ENCODE results near the gene KLHL20.
"Not testable (repeated sequence)": the region's sequence is repeated elsewhere in the genome, so short reads cannot be mapped to it uniquely, and the experiment has no call there.

Gene KLHL20

GRCh38 chr1:173757666-173758065 is 42.9 kb downstream of the KLHL20 start:
- DNase-seq: no peak

- DNase-seq: no peak
Measured at GRCh38 chr1:173758110-173758509, 43.3 kb downstream of the KLHL20 start.

GRCh38 chr1:173758980-173759379 is 44.2 kb downstream of the KLHL20 start:
- DNase-seq: no peak

- DNase-seq: not testable (repeated sequence)
Measured at GRCh38 chr1:173764331-173764730, 49.5 kb downstream of the KLHL20 start.

- no peak for DNase-seq
Measured at GRCh38 chr1:173768206-173768605, 53.4 kb downstream of the KLHL20 start.

GRCh38 chr1:173768827-173769226 is 54.0 kb downstream of the KLHL20 start:
- no peak for DNase-seq

GRCh38 chr1:173770330-173770729 is 55.5 kb downstream of the KLHL20 start:
- not testable (repeated sequence) for DNase-seq

GRCh38 chr1:173771560-173771959 is 56.8 kb downstream of the KLHL20 start:
- DNase-seq: no peak

- no peak for DNase-seq
Measured at GRCh38 chr1:173775578-173776226, 60.9 kb downstream of the KLHL20 start.

- DNase-seq: no peak
Measured at GRCh38 chr1:173779936-173780335, 65.2 kb downstream of the KLHL20 start.

GRCh38 chr1:173784997-173785396 is 70.2 kb downstream of the KLHL20 start:
- DNase-seq: no peak

- DNase-seq: no peak
Measured at GRCh38 chr1:173789841-173790240, 75.1 kb downstream of the KLHL20 start.

- DNase-seq: no peak
Measured at GRCh38 chr1:173798078-173798477, 83.3 kb downstream of the KLHL20 start.

GRCh38 chr1:173799995-173800394 is 85.2 kb downstream of the KLHL20 start:
- DNase-seq: not testable (repeated sequence)

- no peak for DNase-seq
Measured at GRCh38 chr1:173802961-173803360, 88.2 kb downstream of the KLHL20 start.

GRCh38 chr1:173813654-173814053 is 98.9 kb downstream of the KLHL20 start:
- not testable (repeated sequence) for DNase-seq

GRCh38 chr1:173818459-173818858 is 103.7 kb downstream of the KLHL20 start:
- DNase-seq: no peak

- no peak for DNase-seq
Measured at GRCh38 chr1:173821680-173822079, 106.9 kb downstream of the KLHL20 start.

- DNase-seq: no peak
Measured at GRCh38 chr1:173823781-173824314, 109.1 kb downstream of the KLHL20 start.

GRCh38 chr1:173824315-173825081 is 109.7 kb downstream of the KLHL20 start, which contains the start of the genes CENPL and DARS2:
CENPL (minus strand) TSS chr1:173824883; CDS start chr1:173811299, 13,584 bp downstream.
DARS2 (plus strand) TSS chr1:173824673; CDS start chr1:173825230, 557 bp downstream.
- peak; percentile 81 for DNase-seq

- DNase-seq: no peak
Measured at GRCh38 chr1:173827611-173828010, 112.8 kb downstream of the KLHL20 start.

- DNase-seq: no peak
Measured at GRCh38 chr1:173832748-173833147, 118.0 kb downstream of the KLHL20 start.

Data from stimulated activated CD4-positive, alpha-beta T cell treated with anti-CD3 and anti-CD28 coated beads, Interleukin-4, amount 100 ng/mL, for 1 hour (primary cell).